Body of pancreas (tissue), 4 donors: Measurements from ENCODE around the gene OPRL1.
"Not testable (repeated sequence)": the region's sequence is repeated elsewhere in the genome, so short reads cannot be mapped to it uniquely, and the experiment has no call there.

ENCODE experiments used
- CTCF ChIP-seq, 7 experiments: fragments of 450-650 bp in 4 of 7; fragments of 200-600 bp in 3 of 7; sonication (generic) in 3 of 7; IDR thresholded peaks; one replicate each; pipeline ENCODE4 v1.5.1; 2016 to 2019; ENCODE audit warnings: antibody characterized with exemption in 7 of 7
- POLR2A ChIP-seq, 3 donors: fragments of 450-650 bp; IDR thresholded peaks; one replicate each; pipeline ENCODE4 v1.6.1; 2016; ENCODE audit warnings: antibody characterized with exemption in 3 of 3, mild to moderate bottlenecking in 2 of 3

DNA sequence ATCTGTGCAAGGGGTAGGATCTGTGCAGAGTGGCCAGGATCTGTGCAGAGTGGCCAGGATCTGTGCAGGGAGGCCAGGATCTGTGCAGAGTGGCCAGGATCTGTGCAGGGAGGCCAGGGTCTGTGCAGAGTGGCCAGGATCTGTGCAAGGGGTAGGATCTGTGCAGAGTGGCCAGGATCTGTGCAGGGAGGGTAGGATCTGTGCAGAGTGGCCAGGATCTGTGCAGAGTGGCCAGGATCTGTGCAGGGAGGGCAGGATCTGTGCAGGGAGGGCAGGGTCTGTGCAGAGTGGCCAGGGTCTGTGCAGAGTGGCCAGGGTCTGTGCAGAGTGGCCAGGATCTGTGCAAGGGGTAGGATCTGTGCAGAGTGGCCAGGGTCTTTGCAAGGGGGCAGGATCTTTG, 8.7 kb downstream of the OPRL1 start:
- TF ChIP-seq CTCF, POLR2A (IDR thresholded peaks at IDR 0.05): not testable (repeated sequence)
